K562 (cell line): Measurements from ENCODE around the gene PPP1R14C.

Experiments
- TAF1 ChIP-seq: IDR thresholded peaks from 2 replicates; pipeline ENCODE4 v1.6.1; 2011; ENCODE audit warnings: mild to moderate bottlenecking, low read length, moderate library complexity; ENCODE audit not compliant: insufficient read depth, control insufficient read depth, severe bottlenecking; ENCODE audit errors: extremely low read depth
- YBX1 ChIP-seq: fragments of 450-650 bp; IDR thresholded peaks from 2 replicates; pipeline ENCODE4 v1.7.1; 2016; ENCODE audit warnings: mild to moderate bottlenecking

DNA sequence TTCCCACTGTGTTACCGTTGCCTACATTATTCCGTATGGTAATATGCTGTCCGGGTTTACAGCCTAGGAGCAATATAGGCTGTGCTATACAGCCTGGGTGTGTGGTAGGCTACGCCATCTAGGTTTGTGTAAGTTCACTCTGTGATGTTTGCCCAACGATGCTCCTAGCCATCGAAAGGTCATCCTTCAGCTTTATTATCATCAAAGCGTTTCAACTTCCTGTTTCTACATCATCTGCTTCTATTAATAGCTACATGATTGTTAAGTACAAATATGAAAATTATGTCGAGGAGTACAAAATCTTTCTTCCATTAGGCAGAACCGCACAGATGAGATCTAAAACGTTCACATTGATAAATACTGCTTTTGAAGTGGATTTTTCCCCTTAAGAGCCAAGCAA, 69.9 kb downstream of the PPP1R14C start:
- TF ChIP-seq TAF1 (no peak), YBX1 (no peak)
